Right lobe of liver (tissue), 4 donors: Measurements from ENCODE around the gene DCDC1.

Experiments
- CTCF ChIP-seq, 4 donors: fragments of 200-600 bp in 3 of 4; fragments of 450-650 bp in 1 of 4; IDR thresholded peaks; one replicate each; pipeline versions ENCODE4 v1.5.1 to v1.8.0; 2016 to 2022; ENCODE audit warnings: antibody characterized with exemption in 4 of 4, mild to moderate bottlenecking in 2 of 4
- POLR2A ChIP-seq: fragments of 450-650 bp; IDR thresholded peaks from one replicate; pipeline ENCODE4 v1.6.1; 2017; ENCODE audit warnings: antibody characterized with exemption, mild to moderate bottlenecking
- donor health status: DM: no; HTN: no; CAD: no.
- donor health status: DM: no; HTN: no; CAD: no.
- donor health status: DM: no; HTN: yes; CAD: no.

GRCh38 chr11:31337806-31338205 is 31.7 kb downstream of the DCDC1 start:
- TF ChIP-seq CTCF (IDR thresholded peaks at IDR 0.05), result no peak
- TF ChIP-seq POLR2A, result no peak
